Panc1 (cell line): ENCODE results near the gene CENATAC.

Experiments
- POLR2AphosphoS5 ChIP-seq: IDR thresholded peaks from 2 replicates; pipeline ENCODE4 v1.6.1; 2012; ENCODE audit warnings: mild to moderate bottlenecking, low read depth, low read length, moderate library complexity
- TF ChIP-seq, protein P1 (sequence below): fragments of 450-650 bp; IDR thresholded peaks from 2 replicates; pipeline ENCODE4 v1.5.1; 2017; ENCODE audit warnings: mild to moderate bottlenecking
- TF ChIP-seq, protein P2 (sequence below), 2 experiments: IDR thresholded peaks; 2 replicates each; pipeline ENCODE4 v1.6.1; 2011 to 2012; ENCODE audit warnings: low read depth in 2 of 2, control low read depth in 1 of 2, low read length in 1 of 2, mild to moderate bottlenecking in 1 of 2, moderate library complexity in 1 of 2; ENCODE audit not compliant: insufficient read depth in 1 of 2

DNA sequence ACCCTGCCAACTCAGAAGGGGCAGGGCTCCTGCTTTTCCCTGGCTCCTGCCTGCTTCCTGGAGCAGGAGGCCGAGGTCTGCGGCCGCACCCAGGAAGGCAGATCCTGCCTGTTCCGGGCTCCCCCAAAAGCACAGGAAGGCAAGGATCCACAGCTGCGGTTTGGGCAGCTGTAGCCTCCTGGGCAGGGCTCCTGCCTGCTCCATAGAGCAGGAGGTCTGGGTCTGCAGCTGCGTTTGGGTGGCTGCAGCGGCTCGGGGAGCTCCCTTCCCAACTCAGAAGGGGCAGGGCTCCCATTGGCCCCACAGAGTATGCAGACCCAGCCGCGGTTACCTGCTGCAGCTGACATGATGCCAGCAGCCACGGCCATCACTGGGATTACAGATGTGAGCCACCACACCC, 36.3 kb upstream of the CENATAC start:
- TF ChIP-seq, protein P1, sequence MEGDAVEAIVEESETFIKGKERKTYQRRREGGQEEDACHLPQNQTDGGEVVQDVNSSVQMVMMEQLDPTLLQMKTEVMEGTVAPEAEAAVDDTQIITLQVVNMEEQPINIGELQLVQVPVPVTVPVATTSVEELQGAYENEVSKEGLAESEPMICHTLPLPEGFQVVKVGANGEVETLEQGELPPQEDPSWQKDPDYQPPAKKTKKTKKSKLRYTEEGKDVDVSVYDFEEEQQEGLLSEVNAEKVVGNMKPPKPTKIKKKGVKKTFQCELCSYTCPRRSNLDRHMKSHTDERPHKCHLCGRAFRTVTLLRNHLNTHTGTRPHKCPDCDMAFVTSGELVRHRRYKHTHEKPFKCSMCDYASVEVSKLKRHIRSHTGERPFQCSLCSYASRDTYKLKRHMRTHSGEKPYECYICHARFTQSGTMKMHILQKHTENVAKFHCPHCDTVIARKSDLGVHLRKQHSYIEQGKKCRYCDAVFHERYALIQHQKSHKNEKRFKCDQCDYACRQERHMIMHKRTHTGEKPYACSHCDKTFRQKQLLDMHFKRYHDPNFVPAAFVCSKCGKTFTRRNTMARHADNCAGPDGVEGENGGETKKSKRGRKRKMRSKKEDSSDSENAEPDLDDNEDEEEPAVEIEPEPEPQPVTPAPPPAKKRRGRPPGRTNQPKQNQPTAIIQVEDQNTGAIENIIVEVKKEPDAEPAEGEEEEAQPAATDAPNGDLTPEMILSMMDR, result no peak
- TF ChIP-seq POLR2AphosphoS5, result no peak
- TF ChIP-seq, protein P2, sequence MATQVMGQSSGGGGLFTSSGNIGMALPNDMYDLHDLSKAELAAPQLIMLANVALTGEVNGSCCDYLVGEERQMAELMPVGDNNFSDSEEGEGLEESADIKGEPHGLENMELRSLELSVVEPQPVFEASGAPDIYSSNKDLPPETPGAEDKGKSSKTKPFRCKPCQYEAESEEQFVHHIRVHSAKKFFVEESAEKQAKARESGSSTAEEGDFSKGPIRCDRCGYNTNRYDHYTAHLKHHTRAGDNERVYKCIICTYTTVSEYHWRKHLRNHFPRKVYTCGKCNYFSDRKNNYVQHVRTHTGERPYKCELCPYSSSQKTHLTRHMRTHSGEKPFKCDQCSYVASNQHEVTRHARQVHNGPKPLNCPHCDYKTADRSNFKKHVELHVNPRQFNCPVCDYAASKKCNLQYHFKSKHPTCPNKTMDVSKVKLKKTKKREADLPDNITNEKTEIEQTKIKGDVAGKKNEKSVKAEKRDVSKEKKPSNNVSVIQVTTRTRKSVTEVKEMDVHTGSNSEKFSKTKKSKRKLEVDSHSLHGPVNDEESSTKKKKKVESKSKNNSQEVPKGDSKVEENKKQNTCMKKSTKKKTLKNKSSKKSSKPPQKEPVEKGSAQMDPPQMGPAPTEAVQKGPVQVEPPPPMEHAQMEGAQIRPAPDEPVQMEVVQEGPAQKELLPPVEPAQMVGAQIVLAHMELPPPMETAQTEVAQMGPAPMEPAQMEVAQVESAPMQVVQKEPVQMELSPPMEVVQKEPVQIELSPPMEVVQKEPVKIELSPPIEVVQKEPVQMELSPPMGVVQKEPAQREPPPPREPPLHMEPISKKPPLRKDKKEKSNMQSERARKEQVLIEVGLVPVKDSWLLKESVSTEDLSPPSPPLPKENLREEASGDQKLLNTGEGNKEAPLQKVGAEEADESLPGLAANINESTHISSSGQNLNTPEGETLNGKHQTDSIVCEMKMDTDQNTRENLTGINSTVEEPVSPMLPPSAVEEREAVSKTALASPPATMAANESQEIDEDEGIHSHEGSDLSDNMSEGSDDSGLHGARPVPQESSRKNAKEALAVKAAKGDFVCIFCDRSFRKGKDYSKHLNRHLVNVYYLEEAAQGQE (IDR thresholded peaks at IDR 0.05; ENCODE audit: insufficient read depth in 1 of 2, low read depth in 2 of 2, low read length in 1 of 2), result no peak
